ENCODE results near the gene CMA1. TPM values are rescaled to one million over a fixed set of nuclear protein-coding genes. Genes with fewer than 3 reads are reported as not detected.
"Not testable (repeated sequence)": the region's sequence is repeated elsewhere in the genome, so short reads cannot be mapped to it uniquely, and the experiment has no call there.

The CMA1 gene
- total RNA-seq, result 1 to 10 TPM in 2 of 4 donors, under 1 TPM in 1, not detected in 1; 0.63 to 2.2 (median 1.2) TPM

DNA sequence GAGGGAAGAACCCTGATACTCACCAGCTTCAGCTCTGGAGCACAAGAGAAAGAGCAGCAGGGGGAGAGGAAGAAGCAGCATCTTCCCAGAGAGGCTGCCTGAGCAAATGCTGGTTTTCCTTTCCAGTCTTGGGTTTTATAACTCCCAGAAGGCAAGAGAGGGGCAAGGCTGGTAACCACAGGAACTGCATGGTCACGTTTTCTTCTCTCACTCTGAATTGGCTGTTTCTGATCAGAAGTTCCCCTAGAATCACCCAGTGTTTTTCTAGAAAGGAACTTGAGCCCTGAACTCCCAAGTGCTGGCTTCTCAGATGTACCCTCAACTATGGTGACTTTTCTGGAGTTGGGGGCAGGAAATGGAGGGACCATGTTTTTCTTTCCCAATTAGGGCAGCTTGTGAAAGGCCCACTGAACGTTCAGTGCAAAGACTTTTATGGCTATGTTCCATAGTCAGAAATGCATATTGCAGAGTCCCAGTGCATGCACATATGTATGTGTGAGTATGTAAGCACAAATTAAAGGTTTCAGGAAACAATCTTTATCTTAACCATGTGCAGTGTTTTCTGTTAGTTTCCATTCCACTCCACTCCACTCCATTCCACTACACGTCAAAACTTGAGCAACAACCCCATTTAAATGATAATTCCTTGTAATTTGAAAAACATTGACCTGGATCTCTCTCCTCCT lies at the start of gene CMA1:
Gene CMA1, minus strand, starts transcription at position 111 of the 686 bp plus-strand sequence. Its CDS starts 30 bp downstream, at position 81.
- 42 to 53% methylated on average over 3 of the region's 3 CpGs for WGBS, 2 donors
- no peak for TF ChIP-seq POLR2A (IDR thresholded peaks at IDR 0.05)
- TF ChIP-seq, protein P1, sequence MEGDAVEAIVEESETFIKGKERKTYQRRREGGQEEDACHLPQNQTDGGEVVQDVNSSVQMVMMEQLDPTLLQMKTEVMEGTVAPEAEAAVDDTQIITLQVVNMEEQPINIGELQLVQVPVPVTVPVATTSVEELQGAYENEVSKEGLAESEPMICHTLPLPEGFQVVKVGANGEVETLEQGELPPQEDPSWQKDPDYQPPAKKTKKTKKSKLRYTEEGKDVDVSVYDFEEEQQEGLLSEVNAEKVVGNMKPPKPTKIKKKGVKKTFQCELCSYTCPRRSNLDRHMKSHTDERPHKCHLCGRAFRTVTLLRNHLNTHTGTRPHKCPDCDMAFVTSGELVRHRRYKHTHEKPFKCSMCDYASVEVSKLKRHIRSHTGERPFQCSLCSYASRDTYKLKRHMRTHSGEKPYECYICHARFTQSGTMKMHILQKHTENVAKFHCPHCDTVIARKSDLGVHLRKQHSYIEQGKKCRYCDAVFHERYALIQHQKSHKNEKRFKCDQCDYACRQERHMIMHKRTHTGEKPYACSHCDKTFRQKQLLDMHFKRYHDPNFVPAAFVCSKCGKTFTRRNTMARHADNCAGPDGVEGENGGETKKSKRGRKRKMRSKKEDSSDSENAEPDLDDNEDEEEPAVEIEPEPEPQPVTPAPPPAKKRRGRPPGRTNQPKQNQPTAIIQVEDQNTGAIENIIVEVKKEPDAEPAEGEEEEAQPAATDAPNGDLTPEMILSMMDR (IDR thresholded peaks at IDR 0.05), result no peak
- no peak within 1 kb of the TSS for H3K4me3 ChIP-seq (ENCODE audit: low read depth, poor library complexity, severe bottlenecking)
- DNase-seq (ENCODE audit: low spot score in 2 of 2), result no peak
- intact Hi-C loops (cut with DNase I; ENCODE audit: low total_unique reads), result no loop called here

DNA sequence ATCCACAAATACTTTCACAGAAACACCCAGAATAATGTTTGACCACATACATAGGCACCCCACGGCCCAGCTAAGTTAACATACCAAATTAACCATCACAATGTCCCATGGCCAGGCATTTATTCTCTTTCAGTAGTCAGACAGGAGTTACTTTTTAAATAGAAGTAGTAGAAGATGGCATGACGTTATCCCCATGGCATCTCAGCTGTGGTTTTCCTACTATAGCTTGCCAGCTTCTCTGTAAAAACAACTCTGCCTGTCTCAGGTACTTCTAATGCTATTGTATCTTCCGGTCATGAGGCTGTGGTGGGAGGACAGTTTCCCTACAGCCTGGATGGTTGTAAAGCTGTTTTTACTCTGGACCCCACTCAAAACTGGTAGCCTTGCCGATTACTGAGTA lies 48.7 kb upstream of the CMA1 start:
- H3K4me3 ChIP-seq (ENCODE audit: low read depth, poor library complexity, severe bottlenecking), result no peak overlapping the region
- no peak for DNase-seq (ENCODE audit: low spot score in 2 of 2)
- WGBS, 2 donors, result 60 to 62% methylated on average over 4 of the region's 4 CpGs
- intact Hi-C loops (cut with DNase I; ENCODE audit: low total_unique reads), result no loop called here
- no peak for TF ChIP-seq POLR2A (IDR thresholded peaks at IDR 0.05)
- TF ChIP-seq, protein P1 (IDR thresholded peaks at IDR 0.05), result no peak

DNA sequence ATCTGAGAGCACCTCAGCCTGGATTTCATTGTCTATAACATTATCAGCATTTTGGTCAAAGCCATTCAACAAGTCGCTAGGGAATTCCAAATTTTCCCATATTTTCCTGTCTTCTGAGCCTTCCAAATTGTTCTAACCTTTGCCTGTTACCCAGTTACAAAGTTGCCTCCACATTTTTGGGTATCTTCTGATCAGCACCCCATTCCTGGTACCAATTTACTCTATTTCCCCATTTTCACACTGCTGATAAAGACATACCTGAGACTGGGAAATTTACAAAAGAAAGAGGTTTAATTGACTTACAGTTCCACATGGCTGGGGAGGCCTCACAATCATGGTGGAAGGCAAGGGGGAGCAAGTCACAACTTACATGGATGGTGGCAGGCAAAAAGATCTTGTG lies 41.0 kb upstream of the CMA1 start:
- intact Hi-C loops (cut with DNase I; ENCODE audit: low total_unique reads); DNase-seq (ENCODE audit: low spot score in 2 of 2); H3K4me3 ChIP-seq (ENCODE audit: low read depth, poor library complexity, severe bottlenecking): not testable (repeated sequence)
- whole genome bisulfite sequencing, 2 donors, result 33 to 50% methylated on average over 1 of the region's 1 CpG

DNA sequence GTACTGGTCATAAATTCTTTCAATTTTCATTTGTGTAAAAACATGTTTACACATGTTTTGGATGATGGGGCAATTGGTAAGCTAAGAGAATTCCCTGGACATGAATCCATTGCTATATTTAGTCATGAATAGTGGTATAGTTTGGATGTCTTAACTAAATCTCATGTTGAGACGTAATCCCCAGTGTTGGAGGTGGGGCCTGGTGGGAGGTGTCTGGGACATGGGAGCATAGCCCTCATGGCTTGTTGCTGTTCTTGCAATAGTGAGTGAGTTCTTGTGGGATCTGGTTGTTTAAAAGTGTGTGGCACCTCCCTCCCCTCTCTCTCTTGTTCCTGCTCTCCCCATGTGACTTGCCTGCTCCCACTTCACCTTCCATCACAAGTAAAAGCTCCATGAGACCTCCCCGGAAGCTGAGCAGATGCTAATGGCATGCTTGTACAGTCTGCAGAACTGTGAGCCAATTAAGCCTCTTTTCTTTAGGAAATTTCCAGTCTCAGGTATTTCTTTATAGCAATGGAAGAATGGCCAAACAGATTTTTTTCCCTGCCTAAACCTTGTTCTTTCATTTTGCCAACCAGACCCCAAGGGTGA lies 34.4 kb upstream of the CMA1 start:
- no peak for TF ChIP-seq POLR2A (IDR thresholded peaks at IDR 0.05)
- TF ChIP-seq, protein P1 (IDR thresholded peaks at IDR 0.05), result no peak
- 69 to 81% methylated on average over 2 of the region's 2 CpGs for WGBS, 2 donors
- no peak overlapping the region for H3K4me3 ChIP-seq (ENCODE audit: low read depth, poor library complexity, severe bottlenecking)
- DNase-seq (ENCODE audit: low spot score in 2 of 2), result no peak
- intact Hi-C loops (cut with DNase I; ENCODE audit: low total_unique reads), result no loop called here

- no peak overlapping the region for H3K4me3 ChIP-seq (ENCODE audit: low read depth, poor library complexity, severe bottlenecking)
- intact Hi-C loops (cut with DNase I; ENCODE audit: low total_unique reads), result no loop called here
- TF ChIP-seq, protein P1 (IDR thresholded peaks at IDR 0.05), result no peak
- no peak for TF ChIP-seq POLR2A (IDR thresholded peaks at IDR 0.05)
- DNase-seq (ENCODE audit: low spot score in 2 of 2), result no peak
- WGBS, 2 donors, result 55 to 66% methylated on average over 1 of the region's 1 CpG
Measured at GRCh38 chr14:24535737-24536136, 27.7 kb upstream of the CMA1 start.

DNA sequence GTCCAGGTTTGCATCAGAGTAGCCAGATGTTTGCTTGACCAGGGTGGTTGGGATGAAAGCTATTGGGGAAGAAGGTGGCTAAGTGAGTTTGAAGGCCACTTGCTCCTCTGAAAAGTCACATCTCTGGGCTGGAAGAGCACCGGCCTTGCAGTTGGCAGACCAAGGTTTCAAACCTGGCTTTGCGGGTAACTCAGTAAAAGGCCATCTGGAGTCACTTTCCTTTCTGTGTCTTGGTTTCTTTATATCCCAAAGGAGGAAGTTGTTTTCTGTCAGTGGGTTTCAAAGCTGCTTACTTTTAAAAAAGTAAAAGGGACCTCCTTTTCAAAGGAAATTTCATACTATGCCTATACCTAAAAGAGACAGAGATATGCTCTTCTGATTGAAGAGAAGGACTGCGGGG lies 26.2 kb upstream of the CMA1 start:
- WGBS, 2 donors, result 66 to 69% methylated on average over 3 of the region's 3 CpGs
- H3K4me3 ChIP-seq (ENCODE audit: low read depth, poor library complexity, severe bottlenecking), result no peak overlapping the region
- intact Hi-C loops (cut with DNase I; ENCODE audit: low total_unique reads), result no loop called here
- DNase-seq (ENCODE audit: low spot score in 2 of 2), result no peak
- TF ChIP-seq POLR2A (IDR thresholded peaks at IDR 0.05), result no peak
- TF ChIP-seq, protein P1 (IDR thresholded peaks at IDR 0.05), result no peak

GRCh38 chr14:24525877-24526620 lies 18.0 kb upstream of the CMA1 start:
- DNase-seq (ENCODE audit: low spot score in 2 of 2); intact Hi-C loops (cut with DNase I; ENCODE audit: low total_unique reads); H3K4me3 ChIP-seq (ENCODE audit: low read depth, poor library complexity, severe bottlenecking): not testable (repeated sequence)
- WGBS, 2 donors, result 69 to 70% methylated on average over 15 of the region's 15 CpGs
